ENCODE measurements around the gene RAB33A.
"Not testable (repeated sequence)": the region's sequence is repeated elsewhere in the genome, so short reads cannot be mapped to it uniquely, and the experiment has no call there.

RAB33A gene

GRCh38 chrX:130173190-130173895 is 1.6 kb downstream of the RAB33A start:
- peak; percentile 28 for DNase-seq

- DNase-seq = no peak
Observed at GRCh38 chrX:130174045-130174704, 2.4 kb downstream of the RAB33A start.

- no peak for DNase-seq
Observed at GRCh38 chrX:130174937-130175336, 3.2 kb downstream of the RAB33A start.

- DNase-seq = no peak
Observed at GRCh38 chrX:130176354-130176776, 4.6 kb downstream of the RAB33A start.

GRCh38 chrX:130176942-130177341 is 5.2 kb downstream of the RAB33A start:
- DNase-seq = no peak

- DNase-seq = no peak
Observed at GRCh38 chrX:130179170-130179569, 7.4 kb downstream of the RAB33A start.

- DNase-seq = no peak
Observed at GRCh38 chrX:130179579-130180215, 7.9 kb downstream of the RAB33A start.

- no peak for DNase-seq
Observed at GRCh38 chrX:130184168-130184567, 12.4 kb downstream of the RAB33A start.

GRCh38 chrX:130184857-130185256 is 13.1 kb downstream of the RAB33A start:
- DNase-seq = no peak

- no peak for DNase-seq
Observed at GRCh38 chrX:130186651-130187050, 14.9 kb downstream of the RAB33A start.

GRCh38 chrX:130190801-130191200 is 19.0 kb downstream of the RAB33A start:
- no peak for DNase-seq

- DNase-seq = no peak
Observed at GRCh38 chrX:130196466-130196865, 24.7 kb downstream of the RAB33A start.

GRCh38 chrX:130197464-130197863 is 25.7 kb downstream of the RAB33A start:
- no peak for DNase-seq

- no peak for DNase-seq
Observed at GRCh38 chrX:130204647-130205046, 32.9 kb downstream of the RAB33A start.

- DNase-seq = no peak
Observed at GRCh38 chrX:130211415-130212186, 39.8 kb downstream of the RAB33A start.

GRCh38 chrX:130212371-130212770 is 40.6 kb downstream of the RAB33A start:
- DNase-seq = no peak

GRCh38 chrX:130213376-130213775 is 41.6 kb downstream of the RAB33A start:
- DNase-seq = no peak

- peak; percentile 20 for DNase-seq
Observed at GRCh38 chrX:130216320-130216719, 44.6 kb downstream of the RAB33A start.

- DNase-seq = no peak
Observed at GRCh38 chrX:130224810-130225209, 53.0 kb downstream of the RAB33A start.

- DNase-seq = no peak
Observed at GRCh38 chrX:130228871-130229270, 57.1 kb downstream of the RAB33A start.

GRCh38 chrX:130231184-130231583 is 59.4 kb downstream of the RAB33A start:
- not testable (repeated sequence) for DNase-seq
